ENCODE results near the gene UMOD.

Gene UMOD

DNA sequence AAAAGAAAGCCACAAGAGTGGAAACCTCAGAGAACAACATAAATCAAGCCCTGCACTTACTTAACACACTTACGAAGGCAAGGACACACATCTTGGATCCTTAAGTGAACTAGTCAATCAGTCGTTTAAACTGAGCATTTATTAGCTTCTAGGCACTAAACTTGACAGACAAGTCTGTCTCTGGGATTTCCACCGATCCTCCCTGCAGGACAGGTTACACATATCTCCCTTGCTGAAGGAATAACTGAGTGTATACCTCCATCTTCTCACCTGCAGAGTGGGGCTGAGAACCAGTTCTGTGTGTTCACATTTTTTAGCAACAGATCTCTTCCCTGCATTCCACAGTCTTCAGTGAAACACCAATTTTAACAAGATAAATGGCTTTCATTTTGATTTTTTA is 34.1 kb downstream of the UMOD start:
- H3K36me3 ChIP-seq: no peaks in the 10 kb centered on the region
- H3K27ac ChIP-seq: no peak overlapping the region
- DNase-seq: no peak
- H3K4me1 ChIP-seq: no peaks in the 10 kb centered on the region
- H3K27me3 ChIP-seq: no peaks in the 10 kb centered on the region
- no peak overlapping the region for H3K4me3 ChIP-seq
- intact Hi-C loops (cut with DNase I; ENCODE audit: low total_unique reads): no loop called here
- TF ChIP-seq, protein P1, sequence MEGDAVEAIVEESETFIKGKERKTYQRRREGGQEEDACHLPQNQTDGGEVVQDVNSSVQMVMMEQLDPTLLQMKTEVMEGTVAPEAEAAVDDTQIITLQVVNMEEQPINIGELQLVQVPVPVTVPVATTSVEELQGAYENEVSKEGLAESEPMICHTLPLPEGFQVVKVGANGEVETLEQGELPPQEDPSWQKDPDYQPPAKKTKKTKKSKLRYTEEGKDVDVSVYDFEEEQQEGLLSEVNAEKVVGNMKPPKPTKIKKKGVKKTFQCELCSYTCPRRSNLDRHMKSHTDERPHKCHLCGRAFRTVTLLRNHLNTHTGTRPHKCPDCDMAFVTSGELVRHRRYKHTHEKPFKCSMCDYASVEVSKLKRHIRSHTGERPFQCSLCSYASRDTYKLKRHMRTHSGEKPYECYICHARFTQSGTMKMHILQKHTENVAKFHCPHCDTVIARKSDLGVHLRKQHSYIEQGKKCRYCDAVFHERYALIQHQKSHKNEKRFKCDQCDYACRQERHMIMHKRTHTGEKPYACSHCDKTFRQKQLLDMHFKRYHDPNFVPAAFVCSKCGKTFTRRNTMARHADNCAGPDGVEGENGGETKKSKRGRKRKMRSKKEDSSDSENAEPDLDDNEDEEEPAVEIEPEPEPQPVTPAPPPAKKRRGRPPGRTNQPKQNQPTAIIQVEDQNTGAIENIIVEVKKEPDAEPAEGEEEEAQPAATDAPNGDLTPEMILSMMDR (IDR thresholded peaks at IDR 0.05): no peak
- no peaks in the 10 kb centered on the region for H3K9me3 ChIP-seq

DNA sequence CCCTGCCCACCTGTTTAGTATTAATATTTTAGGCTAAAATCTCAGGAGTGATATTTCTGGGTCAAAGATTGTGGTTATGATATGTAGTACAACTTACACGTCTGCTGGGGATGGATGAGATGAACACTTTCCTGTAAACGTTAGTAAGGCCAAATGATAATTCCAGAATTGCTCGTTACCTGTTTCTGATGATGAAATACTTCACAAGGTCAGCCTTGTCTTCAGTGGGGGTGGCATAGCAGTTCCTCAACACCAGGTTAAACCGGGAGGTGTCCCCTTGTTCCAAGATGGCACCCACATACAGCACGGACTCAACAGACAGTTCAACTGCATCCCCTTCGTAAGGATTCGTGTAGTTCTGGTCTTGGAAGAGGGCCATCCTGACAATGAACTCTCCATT is 34.5 kb downstream of the UMOD start:
- no peaks in the 10 kb centered on the region for H3K4me1 ChIP-seq
- TF ChIP-seq, protein P1 (IDR thresholded peaks at IDR 0.05): no peak

DNA sequence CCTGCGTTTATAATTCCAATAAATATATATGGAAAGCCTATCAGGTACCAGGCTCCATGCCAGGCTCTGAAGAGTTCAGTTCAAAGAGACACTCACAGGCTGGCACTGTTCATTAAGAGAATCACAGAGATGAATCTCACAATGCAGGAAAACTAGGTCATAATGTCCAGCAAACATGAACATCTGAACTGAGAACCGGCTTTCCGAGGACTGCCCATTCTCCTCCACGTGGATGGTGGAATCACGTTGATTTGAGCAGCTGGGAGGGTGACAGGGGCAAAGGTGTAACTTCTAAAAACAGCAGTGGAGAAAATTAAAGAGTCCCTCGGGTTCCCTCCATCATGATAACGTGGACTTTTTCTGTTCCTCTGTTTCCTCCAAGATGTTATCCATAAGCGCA is 35.4 kb downstream of the UMOD start:
- Histone ChIP-seq H3K36me3 (no peaks in the 10 kb centered on the region), H3K4me3 (no peak overlapping the region), H3K4me1 (no peaks in the 10 kb centered on the region), H3K27me3 (no peaks in the 10 kb centered on the region), H3K27ac (no peak overlapping the region), H3K9me3 (no peaks in the 10 kb centered on the region)
- no peak for DNase-seq
- TF ChIP-seq, protein P1 (IDR thresholded peaks at IDR 0.05): no peak
- intact Hi-C loops (cut with DNase I; ENCODE audit: low total_unique reads): no loop called here

More for the DNA sequence above, 34.5 kb downstream of the UMOD start:
- Histone ChIP-seq H3K4me3 (no peak overlapping the region), H3K27me3 (no peaks in the 10 kb centered on the region), H3K36me3 (no peaks in the 10 kb centered on the region), H3K9me3 (no peaks in the 10 kb centered on the region), H3K27ac (no peak overlapping the region)
- no peak for DNase-seq
- intact Hi-C loops (cut with DNase I; ENCODE audit: low total_unique reads): no loop called here

DNA sequence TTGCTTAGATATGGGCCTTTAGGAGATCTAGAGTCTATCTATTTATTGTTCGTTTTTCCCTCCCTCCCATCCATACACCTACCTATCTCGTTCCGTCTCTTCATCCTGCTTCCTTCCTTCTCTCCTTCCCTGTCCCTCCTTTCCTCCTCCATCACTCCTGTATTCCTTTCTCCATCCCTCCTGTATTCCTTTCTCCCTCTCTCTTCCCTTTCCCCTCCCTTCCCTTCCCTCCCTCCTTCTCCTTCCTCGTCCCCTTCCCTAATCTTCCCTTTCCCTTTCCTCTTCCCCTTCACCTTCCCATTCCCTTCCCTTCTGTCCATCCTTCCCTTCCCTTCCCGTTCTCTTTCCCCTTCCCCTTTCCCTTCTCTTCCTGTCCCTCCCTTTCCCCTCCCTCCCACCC is 35.8 kb downstream of the UMOD start:
- Histone ChIP-seq H3K9me3 (no peaks in the 10 kb centered on the region), H3K27me3 (no peaks in the 10 kb centered on the region), H3K36me3 (no peaks in the 10 kb centered on the region), H3K27ac (no peak overlapping the region), H3K4me3 (no peak overlapping the region), H3K4me1 (no peaks in the 10 kb centered on the region)
- TF ChIP-seq, protein P1 (IDR thresholded peaks at IDR 0.05): no peak
- intact Hi-C loops (cut with DNase I; ENCODE audit: low total_unique reads): no loop called here
- DNase-seq: no peak

DNA sequence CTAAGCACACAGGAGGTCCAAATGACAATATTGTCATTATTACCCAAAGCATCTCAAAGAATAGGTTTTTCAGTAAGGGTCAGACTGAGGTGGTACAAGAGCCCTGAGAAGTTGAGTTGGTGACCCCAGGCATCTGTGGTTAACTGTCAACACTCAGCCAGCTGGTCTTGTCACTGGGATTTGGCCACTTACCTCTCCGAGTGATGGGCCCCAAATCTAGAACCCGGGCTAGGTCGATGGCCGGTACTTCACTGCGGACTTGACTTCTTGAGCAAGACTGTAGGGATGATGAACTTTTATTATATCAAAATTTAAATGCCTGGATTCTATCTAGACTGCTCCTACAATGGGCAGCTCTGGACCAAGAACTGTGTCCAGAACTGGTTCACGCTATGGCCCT is 36.8 kb downstream of the UMOD start:
- DNase-seq: no peak
- H3K4me1 ChIP-seq: no peaks in the 10 kb centered on the region
- no peak overlapping the region for H3K4me3 ChIP-seq
- no peaks in the 10 kb centered on the region for H3K27me3 ChIP-seq
- H3K9me3 ChIP-seq: no peaks in the 10 kb centered on the region
- intact Hi-C loops (cut with DNase I; ENCODE audit: low total_unique reads): no loop called here
- no peaks in the 10 kb centered on the region for H3K36me3 ChIP-seq
- TF ChIP-seq, protein P1 (IDR thresholded peaks at IDR 0.05): no peak
- H3K27ac ChIP-seq: no peak overlapping the region

DNA sequence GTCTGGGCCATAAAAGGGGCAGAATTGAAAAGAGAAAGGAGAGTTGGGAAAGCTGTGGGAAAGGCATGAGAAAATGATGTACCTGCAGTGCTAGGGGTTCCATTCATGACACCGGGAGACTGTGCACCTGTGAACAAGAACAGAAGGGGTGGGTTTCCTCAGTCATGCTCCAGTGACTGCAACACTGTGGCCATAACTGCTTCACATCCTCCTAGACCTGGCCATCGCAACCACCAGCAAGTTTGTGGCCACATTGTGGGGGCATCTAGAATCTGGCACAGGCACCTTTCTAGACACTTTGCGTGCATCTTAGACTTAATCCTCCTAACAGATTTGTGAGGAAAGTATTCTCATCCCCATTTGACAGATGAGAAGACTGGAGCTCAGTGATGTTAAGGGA is 37.9 kb downstream of the UMOD start:
- H3K4me1 ChIP-seq: no peaks in the 10 kb centered on the region
- no peak overlapping the region for H3K4me3 ChIP-seq
- DNase-seq: no peak
- H3K27me3 ChIP-seq: no peaks in the 10 kb centered on the region
- no peak overlapping the region for H3K27ac ChIP-seq
- H3K36me3 ChIP-seq: no peaks in the 10 kb centered on the region
- intact Hi-C loops (cut with DNase I; ENCODE audit: low total_unique reads): no loop called here
- TF ChIP-seq, protein P1 (IDR thresholded peaks at IDR 0.05): no peak
- no peaks in the 10 kb centered on the region for H3K9me3 ChIP-seq

All from tibial artery (tissue), 4 donors.